HG02798 (cell line): Measurements from ENCODE around the gene EPB41L4B.
A peak's percentile ranks its signal among the peaks of the same experiment; 100 is the strongest.

Experiments
- ATAC-seq: cut with Tn5 transposase; IDR thresholded peaks from one replicate; pipeline ENCODE4 v1.9.1; 2021; ENCODE audit warnings: mild to moderate bottlenecking; ENCODE audit not compliant: unreplicated experiment, poor library complexity

The EPB41L4B gene

DNA sequence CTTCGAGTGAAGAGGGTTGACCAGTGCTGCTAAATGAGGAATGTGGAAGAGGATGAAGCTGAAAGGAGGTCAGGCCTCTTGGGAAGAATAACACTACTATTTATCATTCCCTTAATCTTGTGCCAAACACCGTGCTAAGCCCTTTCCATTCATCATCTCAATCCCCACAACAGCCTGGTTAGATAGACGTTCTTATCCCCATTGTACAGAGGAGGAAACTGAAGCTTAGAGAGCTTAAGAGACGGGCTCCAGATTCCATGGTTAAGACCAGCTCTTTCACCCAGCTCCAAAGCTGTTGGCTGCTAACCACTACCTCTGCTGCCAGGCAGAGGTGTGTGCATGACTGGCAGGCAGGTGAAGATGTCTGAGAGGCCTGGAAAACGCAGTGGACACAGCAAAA, 868 bp upstream of the EPB41L4B start:
- ATAC-seq = no peak

DNA sequence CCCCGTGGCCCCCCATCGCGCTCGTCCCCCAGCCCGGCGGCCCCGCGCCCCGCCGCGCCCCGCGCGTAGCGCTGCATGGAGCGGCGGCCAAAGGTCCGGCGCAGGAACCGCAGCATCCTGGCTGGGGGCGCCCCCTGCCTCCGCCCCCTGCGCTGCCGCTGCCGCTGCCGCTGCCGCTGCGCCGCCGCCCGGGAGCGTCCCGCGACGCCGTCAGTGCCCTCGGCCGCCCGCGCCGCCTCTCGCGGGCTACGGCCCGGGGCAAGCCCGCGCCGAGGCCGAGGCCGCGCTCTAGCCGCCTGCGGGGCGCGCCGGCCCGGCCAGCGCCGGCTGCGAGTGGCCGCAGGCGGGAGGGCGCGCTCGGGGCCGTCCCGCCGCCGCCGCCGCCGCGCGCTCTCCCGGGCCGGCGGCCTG, 523 bp downstream of the EPB41L4B start:
- peak; percentile 27 for ATAC-seq

DNA sequence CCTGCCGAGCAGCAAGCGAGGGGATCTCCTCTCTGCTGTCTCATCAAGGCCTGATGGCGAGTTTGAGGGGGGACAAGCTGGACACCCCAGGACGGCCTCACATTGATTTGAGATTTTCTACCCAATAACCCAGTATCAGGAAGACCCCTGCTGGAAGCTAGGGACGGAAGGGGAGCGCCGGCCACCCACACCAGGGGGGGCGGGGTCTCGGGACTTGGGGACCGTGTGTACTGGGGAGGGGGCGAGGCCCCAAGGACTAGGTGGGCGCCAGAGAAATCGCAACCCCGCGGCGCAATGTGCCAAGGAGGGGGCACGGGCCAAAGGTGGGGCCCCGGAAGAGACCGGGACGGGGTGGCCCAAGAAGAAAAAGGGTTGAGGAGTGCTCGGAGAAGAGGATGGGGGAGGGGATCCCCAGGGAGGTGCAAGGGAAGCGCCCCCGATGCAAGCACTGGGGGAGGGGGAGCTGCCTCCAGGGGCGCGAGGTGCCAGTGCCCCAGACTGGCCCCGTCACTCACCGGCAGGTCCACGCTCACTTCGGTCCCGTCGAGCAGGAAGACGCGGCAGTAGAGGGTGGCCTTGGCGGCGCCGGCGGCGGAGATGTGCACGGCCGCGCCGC, 1.1 kb downstream of the EPB41L4B start:
- ATAC-seq = no peak

DNA sequence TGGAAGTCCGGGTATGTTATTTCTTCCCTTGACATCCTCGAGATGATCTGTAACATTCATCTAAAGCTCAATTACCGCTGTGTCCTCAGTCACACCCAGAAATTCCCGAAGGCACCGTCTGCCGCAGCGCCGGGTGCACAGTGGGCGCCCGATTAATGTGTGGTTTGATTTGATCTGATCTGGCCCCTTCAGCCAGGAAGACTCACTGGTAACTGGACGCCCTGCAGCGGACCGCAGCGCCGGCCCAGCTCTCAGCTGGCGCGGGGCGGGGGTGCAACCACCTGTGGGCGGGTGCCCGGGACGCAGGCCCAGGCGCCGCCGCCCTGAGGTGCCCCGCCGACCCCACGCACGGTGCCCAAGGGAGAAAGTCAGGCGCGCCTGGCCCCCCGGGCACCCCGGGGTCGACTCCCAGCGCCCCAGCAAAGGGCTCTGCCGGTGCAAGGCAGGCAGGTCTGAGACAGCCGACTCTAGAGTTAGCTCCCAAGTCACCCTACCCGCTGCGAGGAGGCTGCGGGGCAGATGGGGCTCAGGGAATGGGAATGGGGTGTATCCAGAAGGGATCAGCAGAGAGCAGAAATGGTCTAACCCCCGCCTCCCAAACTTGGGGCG, 1.7 kb downstream of the EPB41L4B start:
- ATAC-seq = no peak

DNA sequence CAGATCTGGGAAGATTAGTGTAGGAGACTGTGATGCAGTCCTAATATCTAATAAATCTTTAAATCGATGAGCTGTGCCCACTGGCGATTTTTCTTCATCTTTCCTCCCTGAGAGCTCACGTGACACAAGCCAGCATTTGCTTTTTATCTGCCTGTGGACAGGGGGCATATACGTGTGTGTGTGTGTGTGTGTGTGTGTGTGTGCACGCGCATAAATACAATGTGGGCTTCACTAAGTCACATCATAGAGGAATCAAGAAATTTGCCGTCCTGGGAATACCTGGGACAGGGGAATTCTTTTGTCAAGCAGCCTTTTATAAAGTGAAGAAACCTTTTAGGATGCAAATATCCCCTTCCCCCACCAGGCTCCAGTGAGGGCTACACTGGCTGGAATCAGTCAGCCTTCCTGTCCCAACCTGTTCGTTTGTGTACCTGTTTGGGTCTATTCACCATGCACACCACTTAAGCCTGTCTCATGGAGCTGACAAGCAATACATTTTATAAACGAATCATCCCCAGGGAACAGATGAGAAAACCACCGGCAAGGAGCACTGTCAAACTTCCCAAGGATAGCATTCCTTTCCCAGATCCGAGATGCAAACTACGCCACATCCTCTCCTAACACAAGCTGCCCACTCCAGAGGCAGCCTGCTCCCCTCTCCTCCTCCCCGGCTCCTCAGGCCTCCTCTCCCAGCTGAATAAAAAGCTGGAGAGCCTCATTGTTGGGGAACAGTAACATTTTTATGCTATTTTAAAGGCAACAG, 2.7 kb downstream of the EPB41L4B start:
- no peak for ATAC-seq

DNA sequence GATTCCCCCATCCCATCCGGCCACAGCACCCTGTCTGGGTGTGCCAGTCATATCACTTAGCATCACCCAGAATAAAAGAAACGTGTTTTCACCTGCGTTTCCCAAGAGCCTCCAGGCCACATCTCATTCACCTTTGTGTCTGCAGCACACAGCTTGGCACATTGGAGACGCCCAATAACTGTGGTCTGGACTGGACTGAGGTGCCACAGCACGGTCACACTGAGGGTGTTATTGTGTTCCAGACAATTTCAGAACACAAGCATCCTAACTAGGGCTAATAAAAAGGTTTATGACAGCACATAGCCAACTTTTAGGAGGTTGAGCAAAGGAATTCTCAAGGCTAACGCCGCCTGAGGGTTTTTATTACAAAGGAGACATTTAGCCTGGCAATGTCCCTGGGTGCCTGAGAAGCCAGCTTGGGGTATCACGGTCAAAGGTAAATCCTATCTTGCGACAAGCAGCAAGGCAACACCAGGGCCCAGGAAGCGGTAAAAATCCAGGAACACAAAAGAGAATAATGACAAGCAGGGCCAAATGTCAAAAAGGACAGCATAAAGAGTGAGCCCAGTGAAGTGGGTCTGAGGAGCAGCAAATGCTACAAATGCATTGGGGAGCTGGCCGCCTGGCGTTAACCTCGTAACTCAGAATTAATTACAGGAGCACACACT, 3.4 kb downstream of the EPB41L4B start:
- no peak for ATAC-seq

DNA sequence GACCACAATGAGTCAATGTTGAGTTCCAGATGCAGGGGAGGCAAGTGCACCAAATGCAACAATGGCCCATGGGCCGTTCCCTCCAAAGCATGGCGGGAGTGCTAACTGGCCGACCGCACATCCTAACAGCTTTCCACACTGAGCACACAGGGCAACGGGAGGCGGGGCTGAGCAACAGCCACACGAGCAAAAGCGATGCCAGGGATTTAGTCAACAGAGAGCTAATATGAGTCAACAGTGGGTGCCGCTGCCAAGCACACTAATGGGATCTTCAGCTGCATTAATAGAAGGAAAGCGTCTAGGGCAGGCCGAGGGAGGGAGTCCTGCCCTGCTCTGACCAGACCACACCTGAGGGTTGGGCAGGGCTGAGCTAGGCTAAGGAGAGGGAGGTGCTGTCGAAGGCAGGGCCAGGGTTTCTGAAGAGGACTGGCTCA, 4.6 kb downstream of the EPB41L4B start:
- ATAC-seq = no peak

DNA sequence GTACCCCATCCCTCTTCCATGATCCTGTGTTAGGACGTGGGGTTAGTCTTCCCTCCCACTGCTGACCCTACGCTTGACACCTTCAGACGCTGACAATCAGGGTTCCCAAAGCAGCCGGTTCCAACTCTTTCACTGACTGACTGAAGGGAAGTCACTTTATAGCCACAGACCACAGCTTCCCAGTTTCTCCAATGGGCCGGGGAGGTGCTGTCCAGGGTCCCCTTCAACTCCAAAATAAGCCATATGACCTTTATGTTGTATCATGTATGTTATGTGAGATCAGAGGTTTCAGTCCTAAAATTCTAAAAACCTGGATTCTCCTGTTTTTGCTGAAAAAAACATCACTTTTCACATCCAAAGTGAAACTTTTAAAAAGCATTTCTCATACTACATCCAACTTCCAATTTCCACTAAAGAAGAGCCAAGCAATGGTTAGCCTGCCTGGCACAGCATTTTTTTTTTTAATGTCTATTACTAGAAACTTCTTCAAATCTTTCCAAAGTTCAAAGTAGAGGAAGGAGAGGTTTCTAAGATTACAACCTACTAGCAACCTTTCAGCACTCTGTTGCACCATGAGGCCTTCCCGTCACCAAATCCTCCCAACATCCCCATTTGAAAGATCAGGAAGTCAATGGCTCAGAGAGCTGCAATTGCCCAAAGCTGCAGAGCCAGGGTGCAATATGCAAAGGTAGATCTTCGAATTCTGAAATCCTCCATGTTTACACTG, 5.2 kb downstream of the EPB41L4B start:
- no peak for ATAC-seq

DNA sequence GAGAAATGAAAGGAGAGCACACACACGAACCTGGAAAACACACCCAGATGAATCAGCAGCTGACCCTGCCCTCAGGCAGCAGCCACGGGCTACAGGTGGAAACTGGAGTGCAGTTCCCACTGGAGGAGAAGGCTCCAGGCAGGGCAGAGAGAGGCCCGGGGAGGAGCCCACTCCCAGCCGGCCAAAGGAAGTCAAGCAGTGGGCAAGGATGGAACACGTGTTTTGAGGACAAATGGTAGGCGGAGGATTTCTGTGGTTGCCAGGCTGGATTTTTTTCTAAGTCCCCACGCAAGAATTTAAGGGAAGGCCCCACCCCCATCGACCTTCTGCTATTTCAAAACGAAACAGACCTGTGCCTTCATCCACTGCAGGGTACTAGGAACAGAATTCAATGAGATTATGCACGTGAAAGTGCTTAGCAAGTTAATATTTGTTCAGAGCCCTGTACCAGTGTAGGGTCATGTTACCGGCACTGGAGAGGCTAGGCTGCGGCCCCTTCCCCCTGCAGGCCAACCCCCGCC, 6.8 kb downstream of the EPB41L4B start:
- ATAC-seq = no peak

DNA sequence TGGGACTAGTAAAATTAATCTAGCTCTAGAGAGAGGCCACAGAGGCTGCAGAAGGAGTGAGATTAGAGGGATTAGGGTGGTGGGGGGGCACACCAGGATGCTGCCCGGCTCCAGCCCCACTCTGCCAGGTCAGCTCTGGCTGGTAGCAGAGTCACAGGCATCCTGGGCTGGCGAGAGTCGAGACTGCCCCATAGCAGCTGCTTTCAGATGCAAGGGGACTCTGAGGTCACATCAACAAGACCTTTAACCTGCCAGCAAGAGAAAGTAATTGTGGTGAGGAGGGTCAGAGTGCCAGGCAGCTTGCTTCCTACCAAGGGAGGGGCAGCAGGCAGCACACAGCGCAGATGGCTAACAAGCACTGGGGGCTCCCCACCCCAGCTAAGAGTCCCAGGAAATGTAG, 7.5 kb downstream of the EPB41L4B start:
- ATAC-seq = no peak

DNA sequence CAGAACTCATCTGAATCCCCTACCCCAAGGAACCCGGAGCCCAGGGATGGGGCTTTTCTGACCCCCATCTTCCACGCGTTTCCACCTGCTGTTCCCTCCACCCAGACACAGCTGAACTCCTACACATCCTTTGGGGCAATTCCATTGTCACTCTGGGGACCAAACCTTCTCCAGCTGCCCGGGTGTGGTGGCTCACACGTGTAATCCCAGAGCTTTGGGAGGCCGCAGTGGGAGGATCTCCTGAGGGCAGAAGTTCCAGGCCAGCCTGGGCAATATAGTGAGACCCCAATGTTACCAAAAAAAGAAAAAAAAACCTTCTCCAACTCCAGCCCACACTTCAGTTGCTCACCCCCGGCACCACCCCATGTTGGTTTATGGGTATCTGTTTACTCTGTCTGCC, 8.1 kb downstream of the EPB41L4B start:
- no peak for ATAC-seq

DNA sequence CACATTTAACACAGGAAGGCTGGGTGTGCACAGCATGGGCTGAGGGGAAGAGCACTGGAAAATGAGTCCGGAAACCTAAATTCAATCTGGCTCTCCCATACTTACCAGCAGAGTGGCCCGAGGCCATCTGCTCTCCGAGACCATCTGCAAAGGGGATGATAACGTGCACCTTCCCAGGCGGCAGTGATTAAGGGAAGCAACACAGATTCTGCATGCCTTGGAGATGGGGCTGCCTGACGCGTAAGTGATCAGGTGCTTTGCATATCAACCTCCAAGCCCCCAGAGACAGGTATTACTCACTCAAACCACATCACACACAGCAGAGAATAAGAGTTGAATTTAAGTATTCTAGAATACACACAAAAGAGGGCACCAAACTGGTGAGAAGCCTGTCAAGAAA, 9.1 kb downstream of the EPB41L4B start:
- ATAC-seq = no peak

DNA sequence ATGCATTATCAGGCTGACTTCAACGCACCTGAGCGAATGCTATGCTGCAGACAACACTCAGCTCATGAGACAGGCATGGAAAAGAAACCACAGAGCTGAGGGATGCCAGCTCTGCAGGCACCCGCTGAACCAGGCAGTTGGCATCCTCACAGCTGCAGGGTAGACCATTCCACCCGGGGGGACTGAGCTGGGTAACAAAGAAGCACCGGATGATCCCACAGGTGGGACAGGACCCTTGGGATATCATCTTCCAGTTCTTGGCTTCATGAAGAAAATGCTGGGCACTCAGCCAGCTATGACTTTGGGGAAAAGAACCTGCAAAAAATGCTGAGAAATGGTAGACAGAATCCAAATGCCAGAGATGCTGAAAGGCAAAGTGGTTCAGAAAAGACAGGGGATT, 9.6 kb downstream of the EPB41L4B start:
- ATAC-seq = no peak

DNA sequence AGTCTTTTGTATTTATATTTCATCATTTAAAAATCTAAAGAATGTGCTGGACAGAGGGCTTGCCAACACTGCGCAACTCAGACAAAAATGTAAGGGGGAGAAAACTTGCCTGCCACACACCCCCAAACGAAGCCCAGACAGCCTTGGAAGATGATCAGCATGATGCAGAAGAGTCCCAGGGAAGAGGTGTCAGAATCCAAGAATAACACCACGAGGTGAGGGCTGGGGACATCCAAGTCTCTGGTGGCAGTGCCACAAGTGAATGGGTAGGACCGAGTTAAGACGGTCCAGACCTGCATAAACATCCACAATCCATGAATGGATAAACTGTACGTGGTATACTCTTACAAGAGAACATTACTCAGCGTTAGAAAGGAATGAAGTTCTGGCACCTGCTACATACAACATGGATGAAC, 10.4 kb downstream of the EPB41L4B start:
- ATAC-seq = no peak

DNA sequence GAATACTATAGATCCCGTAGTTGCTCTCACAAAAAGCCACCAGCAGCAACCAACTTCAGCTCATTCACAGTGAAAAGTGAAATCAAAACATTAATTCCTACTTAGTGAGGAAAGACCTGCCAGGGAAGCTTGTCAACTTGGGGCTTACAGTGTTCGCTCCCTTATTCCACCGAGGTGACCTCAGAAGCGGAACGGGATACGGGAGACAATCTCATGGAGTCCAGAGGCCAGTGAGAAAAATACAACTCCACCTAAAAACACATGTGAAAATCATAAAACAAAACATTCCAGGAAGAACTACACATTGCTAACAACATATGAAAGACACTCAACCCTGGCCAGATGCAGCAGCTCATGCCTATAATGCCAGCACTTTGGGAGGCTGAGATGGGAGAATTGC, 11.6 kb downstream of the EPB41L4B start:
- no peak for ATAC-seq

DNA sequence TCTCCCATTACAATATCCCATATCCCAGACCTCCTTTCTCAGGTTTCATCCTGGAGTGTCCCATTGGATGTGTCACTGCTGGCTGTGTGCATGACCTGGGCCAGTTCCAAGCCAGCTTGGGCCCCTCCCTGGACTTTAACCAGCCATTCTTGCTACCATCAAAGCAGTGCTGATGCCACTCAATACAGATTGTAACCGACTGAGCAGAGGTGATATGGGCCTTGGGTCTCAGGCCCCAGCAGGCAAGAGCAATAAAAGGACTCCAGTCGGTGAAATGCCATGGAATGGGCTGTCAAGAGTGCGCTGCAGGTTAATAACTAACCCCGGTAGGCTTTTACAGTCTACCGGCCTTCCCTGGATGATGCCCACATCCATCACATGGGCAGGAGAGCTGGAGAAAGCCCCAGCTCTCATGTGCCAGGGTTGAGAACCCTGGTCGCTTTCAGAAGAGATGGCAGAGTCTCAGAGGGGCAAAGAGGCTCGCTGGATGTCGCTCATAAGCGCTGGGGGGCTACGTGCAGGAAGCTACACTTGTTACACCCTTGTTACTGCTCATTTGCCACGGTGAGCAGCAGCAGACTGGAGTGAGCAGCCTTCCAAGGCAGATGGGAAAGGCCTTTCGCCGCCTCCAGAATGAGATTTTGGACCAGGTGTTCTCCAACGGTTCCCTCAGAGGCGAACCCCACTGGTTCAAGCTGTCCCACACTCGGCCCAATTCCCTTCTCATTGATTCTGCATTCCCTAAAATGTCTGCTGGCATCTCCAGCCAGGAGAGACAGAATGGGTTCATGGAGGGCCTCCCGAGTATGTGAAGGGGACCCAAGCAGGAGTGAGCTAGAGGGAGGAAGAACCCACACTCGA, 13.2 kb downstream of the EPB41L4B start:
- ATAC-seq = no peak

DNA sequence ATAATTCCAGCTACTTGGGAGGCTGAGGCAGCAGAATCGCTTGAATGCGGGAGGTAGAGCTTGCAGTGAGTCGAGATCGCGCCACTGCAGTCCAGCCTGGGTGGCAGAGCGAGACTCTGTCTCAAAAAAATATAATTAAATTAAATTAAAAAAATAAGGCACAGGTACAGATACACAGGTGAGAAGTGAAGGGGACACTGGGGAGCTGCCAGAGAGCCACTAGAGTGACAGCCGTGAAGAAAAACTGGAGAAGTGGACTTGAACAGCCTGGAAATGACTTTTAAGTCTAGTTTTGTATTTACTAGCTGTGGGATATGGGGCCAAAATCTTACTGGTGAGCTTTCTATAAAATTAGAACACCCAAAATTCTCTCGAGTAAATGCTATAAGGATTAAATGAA, 15.1 kb downstream of the EPB41L4B start:
- ATAC-seq = no peak

DNA sequence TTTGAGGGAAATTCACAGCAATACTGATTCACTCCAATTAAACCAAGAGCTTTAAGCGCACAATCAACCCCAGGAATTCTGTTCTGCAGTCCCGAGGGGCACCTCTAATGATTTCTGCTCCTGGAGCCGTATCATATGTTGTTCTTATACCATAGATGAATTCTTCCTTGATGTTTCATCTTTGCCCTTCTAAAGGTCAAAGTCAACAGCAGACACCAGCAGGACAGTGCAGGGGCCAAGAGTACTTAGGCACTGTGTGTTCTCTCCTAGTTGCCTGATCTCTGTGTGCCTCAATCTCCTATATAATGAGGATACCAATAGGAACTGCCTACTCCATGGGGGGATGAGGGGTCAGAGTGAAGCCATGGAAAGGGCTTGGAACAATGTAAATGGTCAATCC, 16.5 kb downstream of the EPB41L4B start:
- no peak for ATAC-seq

DNA sequence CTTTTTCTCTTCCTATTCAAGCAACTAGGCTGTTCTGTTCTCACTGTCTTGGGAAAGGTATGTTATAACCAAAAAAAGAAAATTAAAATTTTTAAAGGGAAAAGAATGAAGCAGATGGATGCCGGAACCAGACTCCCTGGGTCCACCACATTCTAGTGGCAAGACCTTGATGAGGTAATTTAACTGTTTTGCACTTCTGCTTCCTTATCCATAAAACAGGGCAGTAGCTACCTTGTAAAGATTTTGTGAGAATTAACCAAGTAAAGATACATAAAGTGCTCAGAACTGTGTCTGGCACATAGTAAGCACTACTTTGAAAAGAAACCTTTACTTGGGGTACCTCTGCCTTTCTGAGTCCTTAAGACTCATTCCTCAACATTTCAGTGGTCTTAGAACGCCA, 17.0 kb downstream of the EPB41L4B start:
- no peak for ATAC-seq
